Panc1 (cell line): ENCODE results near the gene RPSA. TPM values are rescaled to one million over a fixed set of nuclear protein-coding genes. Genes with fewer than 3 reads are reported as not detected.
A peak's percentile ranks its signal among the peaks of the same experiment; 100 is the strongest.

ENCODE experiments used
- ATAC-seq: fragments of 200-7000 bp; cut with Tn5 transposase; 2 replicates; pipeline ENCODE4 v1.9.1; 2020; ENCODE audit warnings: mild to moderate bottlenecking, moderate library complexity
- BruUV-seq: library from RNA; stranded (reverse); fragments of 400-500 nt; replicated peaks from 2 replicates; lab custom pipeline; 2021; lab: Mats Ljungman, UMichigan
- CTCF ChIA-PET: fragments of 300-600 bp; sonication (Branson Sonifier 250); formaldehyde crosslinking; loops from one replicate; lab custom pipeline; 2022; ENCODE audit warnings: antibody characterized with exemption; lab: Charles Lee
- POLR2A ChIA-PET: fragments of 300-600 bp; sonication (Branson Sonifier 250); formaldehyde crosslinking; loops from one replicate; lab custom pipeline; 2022; ENCODE audit warnings: antibody characterized with exemption; lab: Charles Lee
- DNase-seq: peaks from one replicate; pipeline ENCODE4 v3.0.0-alpha.2; 2010; ENCODE audit warnings: low read depth, low spot score
- H3K27ac ChIP-seq: 2 replicates; pipeline ENCODE4 v1.5.1; 2011; ENCODE audit warnings: mild to moderate bottlenecking, low read length, inconsistent platforms
- H3K27me3 ChIP-seq: fragments of 200-500 bp; sonication (Bioruptor generic); 2 replicates; pipeline ENCODE4 v1.6.0; 2014; ENCODE audit warnings: low read length, inconsistent platforms; ENCODE audit not compliant: control insufficient read depth, insufficient read depth
- H3K36me3 ChIP-seq: fragments of 200-500 bp; sonication (Bioruptor generic); 2 replicates; pipeline ENCODE4 v1.5.1; 2014; ENCODE audit warnings: inconsistent platforms, mild to moderate bottlenecking, low read length, moderate library complexity; ENCODE audit not compliant: control insufficient read depth, insufficient read depth
- H3K4me1 ChIP-seq: 2 replicates; pipeline ENCODE4 v1.5.1; 2011; ENCODE audit warnings: inconsistent platforms, mild to moderate bottlenecking, low read length, moderate library complexity; ENCODE audit not compliant: control insufficient read depth, insufficient read depth
- H3K4me3 ChIP-seq, 2 experiments: 2 replicates each; pipeline ENCODE4 v1.5.1; 2011 to 2012; ENCODE audit warnings: low read depth in 2 of 2, low read length in 2 of 2, mild to moderate bottlenecking in 2 of 2, inconsistent platforms in 1 of 2, moderate library complexity in 1 of 2
- H3K9me3 ChIP-seq: fragments of 200-500 bp; sonication (Bioruptor generic); 2 replicates; pipeline ENCODE4 v1.5.1; 2014; ENCODE audit warnings: low read depth, mild to moderate bottlenecking, inconsistent platforms, low read length, moderate library complexity; ENCODE audit not compliant: control insufficient read depth, insufficient read depth
- POLR2AphosphoS5 ChIP-seq: IDR thresholded peaks from 2 replicates; pipeline ENCODE4 v1.6.1; 2012; ENCODE audit warnings: mild to moderate bottlenecking, low read depth, low read length, moderate library complexity
- REST ChIP-seq, 2 experiments: IDR thresholded peaks; 2 replicates each; pipeline ENCODE4 v1.6.1; 2011 to 2012; ENCODE audit warnings: low read depth in 2 of 2, control low read depth in 1 of 2, low read length in 1 of 2, mild to moderate bottlenecking in 1 of 2, moderate library complexity in 1 of 2; ENCODE audit not compliant: insufficient read depth in 1 of 2
- SIN3A ChIP-seq: IDR thresholded peaks from 2 replicates; pipeline ENCODE4 v1.6.1; 2012; ENCODE audit warnings: low read depth, mild to moderate bottlenecking, low read length, moderate library complexity, borderline replicate concordance; ENCODE audit not compliant: insufficient read depth
- TCF7L2 ChIP-seq: IDR thresholded peaks from 2 replicates; pipeline ENCODE4 v1.6.1; 2011; ENCODE audit warnings: mild to moderate bottlenecking, low read depth, low read length, inconsistent platforms
- in situ Hi-C: cut with HindIII; loops from 2 replicates; pipeline ENCODE4 v1.10.0; 2016; ENCODE audit warnings: low sequenced_read_pairs, low pct_unique_long_range_greater_than_20kb
- intact Hi-C: fragments of 100-400 bp; cut with micrococcal nuclease; formaldehyde crosslinking; loops from one replicate; pipeline ENCODE4 v1.10.0; 2022; ENCODE audit not compliant: unreplicated experiment
- total RNA-seq: library from RNA; stranded (reverse); gene quantifications from one replicate; pipeline ENCODE4 v1.2.1, GENCODE V29; 2021; ENCODE audit not compliant: unreplicated experiment
- TF ChIP-seq, protein P1 (sequence below): fragments of 450-650 bp; IDR thresholded peaks from 2 replicates; pipeline ENCODE4 v1.5.1; 2017; ENCODE audit warnings: mild to moderate bottlenecking

RPSA gene
- total RNA-seq, 1 experiment from 2014 or later = 856 TPM

GRCh38 chr3:39381432-39381831, 25.1 kb upstream of the RPSA start:
- Histone ChIP-seq H3K27me3 (no peaks in the 10 kb centered on the region), H3K4me3 (no peak overlapping the region), H3K27ac (no peak overlapping the region), H3K36me3 (no peaks in the 10 kb centered on the region; the same call in 1 of the 2 replicates), H3K4me1 (peaks cover 14% of the 10 kb centered on the region), H3K9me3 (no peaks in the 10 kb centered on the region)
- BruUV-seq = no TSS peak
- ChIA-PET CTCF (no interaction called here), POLR2A (no interaction called here)
- in situ Hi-C loops = no loop called here
- ATAC-seq (no peak), DNase-seq (no peak)
- intact Hi-C loops = no loop called here
- TF ChIP-seq POLR2AphosphoS5 (no peak), SIN3A (no peak), REST (IDR thresholded peaks at IDR 0.05; ENCODE audit: insufficient read depth in 1 of 2, low read depth in 2 of 2, low read length in 1 of 2) (no peak), TCF7L2 (no peak)
- TF ChIP-seq, protein P1, sequence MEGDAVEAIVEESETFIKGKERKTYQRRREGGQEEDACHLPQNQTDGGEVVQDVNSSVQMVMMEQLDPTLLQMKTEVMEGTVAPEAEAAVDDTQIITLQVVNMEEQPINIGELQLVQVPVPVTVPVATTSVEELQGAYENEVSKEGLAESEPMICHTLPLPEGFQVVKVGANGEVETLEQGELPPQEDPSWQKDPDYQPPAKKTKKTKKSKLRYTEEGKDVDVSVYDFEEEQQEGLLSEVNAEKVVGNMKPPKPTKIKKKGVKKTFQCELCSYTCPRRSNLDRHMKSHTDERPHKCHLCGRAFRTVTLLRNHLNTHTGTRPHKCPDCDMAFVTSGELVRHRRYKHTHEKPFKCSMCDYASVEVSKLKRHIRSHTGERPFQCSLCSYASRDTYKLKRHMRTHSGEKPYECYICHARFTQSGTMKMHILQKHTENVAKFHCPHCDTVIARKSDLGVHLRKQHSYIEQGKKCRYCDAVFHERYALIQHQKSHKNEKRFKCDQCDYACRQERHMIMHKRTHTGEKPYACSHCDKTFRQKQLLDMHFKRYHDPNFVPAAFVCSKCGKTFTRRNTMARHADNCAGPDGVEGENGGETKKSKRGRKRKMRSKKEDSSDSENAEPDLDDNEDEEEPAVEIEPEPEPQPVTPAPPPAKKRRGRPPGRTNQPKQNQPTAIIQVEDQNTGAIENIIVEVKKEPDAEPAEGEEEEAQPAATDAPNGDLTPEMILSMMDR = no peak

GRCh38 chr3:39383045-39383880, 23.3 kb upstream of the RPSA start, which contains the start of gene SLC25A38:
SLC25A38 (plus strand) TSS chr3:39383370; CDS start chr3:39383725, 355 bp downstream.
- Histone ChIP-seq H3K9me3 (no peaks in the 10 kb centered on the region), H3K27ac (peak within 1 kb of the TSS; percentile 80), H3K4me3 (peak within 1 kb of the TSS; percentile 79 to 84), H3K27me3 (no peaks in the 10 kb centered on the region), H3K4me1 (peaks cover 14% of the 10 kb centered on the region), H3K36me3 (no peaks in the 10 kb centered on the region; the same call in 1 of the 2 replicates)
- in situ Hi-C loops (no loop called here), intact Hi-C loops (no loop called here)
- ChIA-PET CTCF (no interaction called here), POLR2A (no interaction called here)
- TF ChIP-seq, protein P1 = peak; percentile 34
- TF ChIP-seq TCF7L2 = no peak
- DNase-seq (peak; percentile 61), ATAC-seq (peak; percentile 93)
- no TSS peak for BruUV-seq
